KMS-11 (cell line): ENCODE measurements around the gene TMPRSS13.
"Not testable (repeated sequence)": the region's sequence is repeated elsewhere in the genome, so short reads cannot be mapped to it uniquely, and the experiment has no call there.

Experiments used
- H2AFZ ChIP-seq: fragments of 200-600 bp; sonication (generic); 2 replicates; pipeline ENCODE4 v1.6.1; 2016; ENCODE audit warnings: antibody characterized with exemption, mixed run types, low read depth
- H3K27ac ChIP-seq: fragments of 200-600 bp; sonication (generic); 2 replicates; pipeline ENCODE4 v1.6.1; 2016; ENCODE audit warnings: mild to moderate bottlenecking, mixed run types
- H3K27me3 ChIP-seq: fragments of 200-600 bp; sonication (generic); 2 replicates; pipeline ENCODE4 v1.6.1; 2017; ENCODE audit warnings: mild to moderate bottlenecking, low read depth, mixed run types, moderate library complexity; ENCODE audit not compliant: insufficient read depth
- H3K36me3 ChIP-seq: fragments of 200-600 bp; sonication (generic); 2 replicates; pipeline ENCODE4 v1.6.1; 2017; ENCODE audit warnings: mild to moderate bottlenecking, mixed run types; ENCODE audit not compliant: insufficient read depth
- H3K4me1 ChIP-seq: fragments of 200-600 bp; sonication (generic); 2 replicates; pipeline ENCODE4 v1.6.1; 2016; ENCODE audit warnings: mild to moderate bottlenecking, low read depth, mixed run types; ENCODE audit not compliant: poor library complexity, severe bottlenecking
- H3K4me2 ChIP-seq: fragments of 200-600 bp; sonication (generic); 2 replicates; pipeline ENCODE4 v1.7.0; 2016; ENCODE audit warnings: mild to moderate bottlenecking, mixed run types
- H3K4me3 ChIP-seq: fragments of 200-600 bp; sonication (generic); IDR thresholded peaks from 2 replicates; pipeline ENCODE4 v1.6.1; 2017; ENCODE audit warnings: low read depth, low read length, mixed read lengths; ENCODE audit not compliant: insufficient read depth
- H3K79me2 ChIP-seq: fragments of 200-600 bp; sonication (generic); 2 replicates; pipeline ENCODE4 v1.6.1; 2016; ENCODE audit warnings: low read depth, mixed run types; ENCODE audit not compliant: insufficient read depth
- H3K9ac ChIP-seq: fragments of 200-600 bp; sonication (generic); 2 replicates; pipeline ENCODE4 v1.6.1; 2016; ENCODE audit warnings: mild to moderate bottlenecking, mixed run types
- H4K20me1 ChIP-seq: fragments of 200-600 bp; sonication (generic); 2 replicates; pipeline ENCODE4 v1.6.1; 2016; ENCODE audit warnings: mild to moderate bottlenecking, mixed run types; ENCODE audit not compliant: insufficient read depth
- CTCF ChIP-seq: fragments of 200-600 bp; sonication (generic); conservative IDR thresholded peaks from 2 replicates; pipeline ENCODE4 v1.6.1; 2017; ENCODE audit warnings: low read depth, mild to moderate bottlenecking, antibody characterized with exemption, low read length, moderate library complexity, mixed read lengths

The TMPRSS13 gene

GRCh38 chr11:117929142-117929915, at the start of gene TMPRSS13:
TSS of gene TMPRSS13 (minus strand) at chr11:117929402. CDS start at chr11:117929307, 95 bp downstream.
- H3K79me2 ChIP-seq, result no peaks in the 10 kb centered on the region
- no peaks in the 10 kb centered on the region for H3K27me3 ChIP-seq
- no peaks in the 10 kb centered on the region for H4K20me1 ChIP-seq
- no peak within 1 kb of the TSS for H2AFZ ChIP-seq
- H3K4me2 ChIP-seq, result no peak within 1 kb of the TSS
- TF ChIP-seq CTCF, result no peak
- no peaks in the 10 kb centered on the region for H3K36me3 ChIP-seq
- H3K27ac ChIP-seq, result no peak within 1 kb of the TSS
- no peak within 1 kb of the TSS for H3K9ac ChIP-seq
- no peaks in the 10 kb centered on the region for H3K4me1 ChIP-seq
- H3K4me3 ChIP-seq, result no peak within 1 kb of the TSS

DNA sequence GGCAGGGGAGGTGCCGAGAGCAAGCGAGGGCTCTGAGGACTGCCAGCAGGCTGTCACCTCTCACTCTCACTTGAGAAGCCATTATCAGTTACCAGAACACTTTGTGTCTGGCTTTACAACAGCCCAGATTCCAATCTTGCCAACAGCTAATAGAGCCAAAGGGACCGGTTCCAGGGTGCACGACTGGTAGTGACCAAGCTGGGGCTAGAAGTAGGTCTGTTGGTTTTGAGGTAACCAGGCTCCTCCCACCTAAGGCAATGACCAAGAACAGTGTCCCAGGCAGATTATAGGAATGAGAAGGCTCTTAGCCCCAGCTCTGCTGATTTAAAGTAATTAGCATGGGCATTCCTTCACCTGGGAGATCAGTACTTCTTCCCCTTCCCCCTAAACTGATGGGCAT, 49.8 kb upstream of the TMPRSS13 start:
- no peaks in the 10 kb centered on the region for H3K27me3 ChIP-seq
- no peak overlapping the region for H2AFZ ChIP-seq
- no peaks in the 10 kb centered on the region for H3K4me1 ChIP-seq
- H4K20me1 ChIP-seq, result no peaks in the 10 kb centered on the region
- no peak for TF ChIP-seq CTCF
- no peak overlapping the region for H3K27ac ChIP-seq
- no peaks in the 10 kb centered on the region for H3K79me2 ChIP-seq
- no peaks in the 10 kb centered on the region for H3K36me3 ChIP-seq
- H3K4me3 ChIP-seq, result no peak overlapping the region
- no peak overlapping the region for H3K9ac ChIP-seq
- H3K4me2 ChIP-seq, result no peak overlapping the region

- not testable (repeated sequence) for H3K4me2 ChIP-seq, H3K36me3 ChIP-seq, H2AFZ ChIP-seq, H3K9ac ChIP-seq, H4K20me1 ChIP-seq, H3K79me2 ChIP-seq, H3K4me3 ChIP-seq, H3K27ac ChIP-seq, H3K27me3 ChIP-seq, H3K4me1 ChIP-seq
These were observed 49.2 kb upstream of the TMPRSS13 start for GRCh38 chr11:117978291-117978910.

GRCh38 chr11:117977612-117978264, 48.5 kb upstream of the TMPRSS13 start:
- H3K27me3 ChIP-seq, H3K27ac ChIP-seq, H3K4me2 ChIP-seq: not testable (repeated sequence)

DNA sequence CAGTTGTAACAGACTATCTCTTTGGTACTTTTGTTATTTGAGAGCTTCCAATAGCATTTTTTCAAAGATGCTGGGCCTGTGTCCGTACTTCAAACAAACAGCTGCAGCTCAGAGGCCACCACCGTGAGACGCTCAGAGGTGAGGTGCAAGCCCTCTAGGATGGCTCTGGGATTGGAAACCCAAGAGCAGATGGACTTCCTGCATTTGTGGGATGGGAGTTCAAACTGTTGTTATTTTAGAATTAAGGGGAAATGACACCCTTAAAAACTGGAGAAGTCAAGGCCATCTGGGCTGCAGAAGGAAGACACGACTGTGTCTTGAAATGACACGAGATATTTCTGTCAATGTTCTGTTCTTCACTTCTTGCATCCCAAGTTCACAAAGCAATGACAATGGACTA, 47.8 kb upstream of the TMPRSS13 start:
- no peak overlapping the region for H3K4me2 ChIP-seq
- H3K4me1 ChIP-seq, result no peaks in the 10 kb centered on the region
- H3K36me3 ChIP-seq, result no peaks in the 10 kb centered on the region
- no peaks in the 10 kb centered on the region for H3K79me2 ChIP-seq
- no peak overlapping the region for H3K9ac ChIP-seq
- no peaks in the 10 kb centered on the region for H3K27me3 ChIP-seq
- H4K20me1 ChIP-seq, result no peaks in the 10 kb centered on the region
- no peak overlapping the region for H2AFZ ChIP-seq
- H3K4me3 ChIP-seq, result no peak overlapping the region
- H3K27ac ChIP-seq, result no peak overlapping the region
- TF ChIP-seq CTCF, result no peak

More at GRCh38 chr11:117977612-117978264, 48.5 kb upstream of the TMPRSS13 start:
- not testable (repeated sequence) for H4K20me1 ChIP-seq, H3K36me3 ChIP-seq, H2AFZ ChIP-seq, H3K79me2 ChIP-seq, H3K4me1 ChIP-seq, H3K4me3 ChIP-seq, H3K9ac ChIP-seq
